Upper lobe of left lung (tissue), 4 donors: Measurements from ENCODE around the gene EIF3F.

Experiments
- EP300 ChIP-seq, 4 donors: sonication (generic); formaldehyde crosslinking; IDR thresholded peaks; one replicate each; pipeline ENCODE4 v1.5.1; 2017; ENCODE audit warnings: antibody characterized with exemption in 4 of 4, control low read depth in 2 of 4
- POLR2A ChIP-seq, 4 donors: fragments of 450-650 bp; IDR thresholded peaks; one replicate each; pipeline ENCODE4 v1.5.1; 2016 to 2017; ENCODE audit warnings: antibody characterized with exemption in 4 of 4, mild to moderate bottlenecking in 2 of 4
- POLR2AphosphoS5 ChIP-seq, 2 donors: sonication (generic); formaldehyde crosslinking; IDR thresholded peaks; one replicate each; pipeline ENCODE4 v1.5.1; 2017; ENCODE audit warnings: antibody characterized with exemption in 2 of 2
- TF ChIP-seq, protein P1 (sequence below), 6 experiments: fragments of 450-650 bp in 4 of 6; fragments of 200-600 bp in 2 of 6; sonication (generic) in 2 of 6; IDR thresholded peaks; one replicate each; pipeline ENCODE4 v1.5.1; 2016 to 2019; ENCODE audit warnings: antibody characterized with exemption in 6 of 6

DNA sequence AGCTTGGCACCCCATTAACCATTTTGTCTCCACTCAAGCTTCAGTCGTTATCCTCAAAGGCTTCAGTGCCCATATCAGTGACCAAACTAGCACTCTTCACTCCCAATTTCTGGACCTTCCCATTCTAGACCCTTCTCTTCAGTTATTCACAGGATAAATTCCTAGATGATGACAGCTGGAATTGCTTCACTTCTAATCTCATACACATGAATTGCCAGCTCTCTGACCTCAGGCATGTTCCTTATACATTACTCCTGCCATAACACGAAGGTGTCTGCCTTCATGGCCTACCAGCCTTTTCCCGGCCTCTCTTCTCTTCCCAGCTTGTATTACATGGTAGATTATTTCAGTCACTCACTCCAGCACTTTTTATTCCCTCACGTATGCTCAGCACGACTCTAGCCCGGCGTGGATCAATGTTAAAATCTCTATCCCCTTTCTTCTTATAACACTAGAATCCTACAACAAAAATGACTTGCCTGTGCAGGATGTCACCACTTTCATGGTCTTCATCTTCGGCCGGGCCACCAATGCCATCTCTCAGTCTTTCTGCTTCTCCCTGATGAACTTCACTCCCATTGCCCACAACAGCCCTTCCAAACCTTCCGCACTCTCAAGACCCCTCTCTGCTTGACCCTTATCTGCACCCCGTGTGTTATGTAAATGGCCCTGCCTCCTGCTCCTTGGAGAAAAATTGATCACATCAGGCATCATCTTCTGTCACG, 36.9 kb downstream of the EIF3F start:
- TF ChIP-seq, protein P1, sequence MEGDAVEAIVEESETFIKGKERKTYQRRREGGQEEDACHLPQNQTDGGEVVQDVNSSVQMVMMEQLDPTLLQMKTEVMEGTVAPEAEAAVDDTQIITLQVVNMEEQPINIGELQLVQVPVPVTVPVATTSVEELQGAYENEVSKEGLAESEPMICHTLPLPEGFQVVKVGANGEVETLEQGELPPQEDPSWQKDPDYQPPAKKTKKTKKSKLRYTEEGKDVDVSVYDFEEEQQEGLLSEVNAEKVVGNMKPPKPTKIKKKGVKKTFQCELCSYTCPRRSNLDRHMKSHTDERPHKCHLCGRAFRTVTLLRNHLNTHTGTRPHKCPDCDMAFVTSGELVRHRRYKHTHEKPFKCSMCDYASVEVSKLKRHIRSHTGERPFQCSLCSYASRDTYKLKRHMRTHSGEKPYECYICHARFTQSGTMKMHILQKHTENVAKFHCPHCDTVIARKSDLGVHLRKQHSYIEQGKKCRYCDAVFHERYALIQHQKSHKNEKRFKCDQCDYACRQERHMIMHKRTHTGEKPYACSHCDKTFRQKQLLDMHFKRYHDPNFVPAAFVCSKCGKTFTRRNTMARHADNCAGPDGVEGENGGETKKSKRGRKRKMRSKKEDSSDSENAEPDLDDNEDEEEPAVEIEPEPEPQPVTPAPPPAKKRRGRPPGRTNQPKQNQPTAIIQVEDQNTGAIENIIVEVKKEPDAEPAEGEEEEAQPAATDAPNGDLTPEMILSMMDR (IDR thresholded peaks at IDR 0.05), result no peak
- TF ChIP-seq POLR2A (IDR thresholded peaks at IDR 0.05), result no peak
- TF ChIP-seq POLR2AphosphoS5 (IDR thresholded peaks at IDR 0.05), result no peak
- no peak for TF ChIP-seq EP300 (IDR thresholded peaks at IDR 0.05)
